CD4-positive, alpha-beta T cell (primary cell): Measurements from ENCODE around the gene THBD. TPM values are rescaled to one million over a fixed set of nuclear protein-coding genes. Genes with fewer than 3 reads are reported as not detected.

Source experiments
- ATAC-seq: fragments of 200-7000 bp; cut with Tn5 transposase; one replicate; pipeline ENCODE4 v1.10.0; 2022; ENCODE audit warnings: mild to moderate bottlenecking; ENCODE audit not compliant: poor library complexity
- CTCF ChIA-PET: fragments of 350-600 bp; sonication (Branson Sonifier 250); formaldehyde crosslinking; loops from one replicate; lab custom pipeline; 2021; ENCODE audit warnings: antibody characterized with exemption, inconsistent platforms; lab: Charles Lee
- POLR2A ChIA-PET: fragments of 350-600 bp; sonication (Branson Sonifier 250); formaldehyde crosslinking; loops from one replicate; lab custom pipeline; 2021; ENCODE audit warnings: antibody characterized with exemption, inconsistent platforms; lab: Charles Lee
- DNase-seq, 14 experiments: peaks; one replicate each; pipeline ENCODE4 v3.0.0-alpha.2; 2013 to 2020; ENCODE audit warnings: mixed read lengths in 2 of 14
- H3K27ac ChIP-seq, 2 donors: one replicate each; pipeline versions ENCODE4 v1.5.1 to v1.7.0; 2013; ENCODE audit warnings: low read length in 2 of 2, low read depth in 1 of 2, mild to moderate bottlenecking in 1 of 2
- H3K27me3 ChIP-seq, 2 experiments: 1 replicate in 1 of 2; 2 replicates in 1 of 2; pipeline versions ENCODE4 v1.6.1 to v1.7.0; 2013; ENCODE audit warnings: low read length in 2 of 2, control low read depth in 1 of 2, mild to moderate bottlenecking in 1 of 2, moderate library complexity in 1 of 2; ENCODE audit not compliant: insufficient read depth in 2 of 2, control insufficient read depth in 1 of 2
- H3K36me3 ChIP-seq: one replicate; pipeline ENCODE4 v1.6.1; 2013; ENCODE audit warnings: low read length, control low read depth; ENCODE audit not compliant: insufficient read depth
- H3K4me1 ChIP-seq: one replicate; pipeline ENCODE4 v1.6.1; 2013; ENCODE audit warnings: low read length, control low read depth; ENCODE audit not compliant: insufficient read depth
- H3K4me3 ChIP-seq: one replicate; pipeline ENCODE4 v1.5.1; 2013; ENCODE audit warnings: mild to moderate bottlenecking, low read length, moderate library complexity
- H3K9me3 ChIP-seq, 2 experiments: 1 replicate in 1 of 2; 2 replicates in 1 of 2; pipeline versions ENCODE4 v1.6.1 to v1.7.0; 2013; ENCODE audit warnings: low read length in 2 of 2, mild to moderate bottlenecking in 2 of 2, control low read depth in 1 of 2, moderate library complexity in 1 of 2; ENCODE audit not compliant: control insufficient read depth in 1 of 2, insufficient read depth in 1 of 2
- H3K27ac Mint-ChIP-seq: one replicate; pipeline ENCODE4 v1.8.0; 2020; ENCODE audit warnings: mixed read lengths
- H3K27me3 Mint-ChIP-seq: one replicate; pipeline ENCODE4 v1.8.0; 2021; ENCODE audit warnings: mixed read lengths
- H3K36me3 Mint-ChIP-seq: one replicate; pipeline ENCODE4 v1.8.0; 2021; ENCODE audit warnings: low read depth, mixed read lengths
- H3K4me1 Mint-ChIP-seq: one replicate; pipeline ENCODE4 v1.8.0; 2021; ENCODE audit warnings: low read depth, mixed read lengths
- H3K4me3 Mint-ChIP-seq: one replicate; pipeline ENCODE4 v1.8.0; 2020; ENCODE audit warnings: mild to moderate bottlenecking, mixed read lengths
- H3K9me3 Mint-ChIP-seq: one replicate; pipeline ENCODE4 v1.8.0; 2020; ENCODE audit warnings: mixed read lengths
- intact Hi-C, 2 experiments: fragments of 100-400 bp; cut with DNase I in 1 of 2; cut with micrococcal nuclease in 1 of 2; formaldehyde crosslinking; loops; one replicate each; pipeline versions ENCODE4 v1.15.1 to v1.9.0; 2023 to 2025; cut with DNase I, micrococcal nuclease
- total RNA-seq, 174 experiments: library from RNA in 2 of 174; stranded (reverse) in 2 of 174; gene quantifications; one replicate each; pipeline ENCODE4 v1.2.3 and lab custom pipeline; 2021 to 2026
- TF ChIP-seq, protein P1 (sequence below): fragments of 200-600 bp; IDR thresholded peaks from one replicate; pipeline ENCODE4 v1.8.0; 2022; ENCODE audit warnings: antibody characterized with exemption, mild to moderate bottlenecking

The THBD gene
- total RNA-seq, 2 experiments from 2014 or later = 2.2 to 2.4 TPM

DNA sequence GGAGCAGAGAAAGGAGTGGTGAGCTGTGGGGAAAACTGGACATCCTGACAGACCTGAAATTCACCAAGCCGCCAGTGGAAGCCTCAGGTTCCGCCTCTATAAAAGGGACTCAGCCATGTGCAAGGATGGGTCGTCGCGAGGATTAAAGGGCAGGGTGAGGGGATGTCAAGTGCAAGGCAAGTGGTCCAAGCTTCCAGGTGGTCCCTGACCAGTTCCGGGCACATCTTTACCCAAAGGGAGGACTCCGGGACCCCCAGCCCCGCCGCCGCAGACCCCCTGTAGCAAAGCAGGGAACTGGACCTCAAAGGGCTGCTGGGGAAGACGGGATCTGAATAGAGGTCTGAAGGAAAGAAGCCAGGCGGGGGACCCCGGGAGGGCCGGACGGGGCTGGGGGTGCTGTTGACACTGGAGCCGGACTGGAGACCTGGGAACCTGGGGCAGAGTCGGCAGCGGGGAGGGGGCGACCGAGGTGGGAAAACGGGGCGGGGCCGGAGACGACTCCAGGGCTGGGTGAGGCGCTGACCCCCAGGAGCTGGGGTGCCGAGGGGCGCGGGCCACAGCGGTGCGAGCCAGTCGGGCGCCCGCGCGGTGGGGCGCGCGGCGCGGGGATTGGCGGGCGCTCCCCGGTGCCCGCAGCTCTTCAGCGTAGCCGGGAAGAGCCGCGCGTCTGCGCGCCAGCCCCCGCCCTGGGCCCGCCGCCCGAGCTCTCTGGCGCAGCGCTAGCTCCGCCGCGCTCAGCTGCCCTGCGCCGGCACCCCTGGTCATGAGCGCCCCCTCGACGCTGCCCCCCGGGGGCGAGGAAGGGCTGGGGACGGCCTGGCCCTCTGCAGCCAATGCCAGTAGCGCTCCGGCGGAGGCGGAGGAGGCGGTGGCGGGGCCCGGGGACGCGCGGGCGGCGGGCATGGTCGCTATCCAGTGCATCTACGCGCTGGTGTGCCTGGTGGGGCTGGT lies 14.5 kb downstream of the THBD start, which contains the start of gene SSTR4:
Gene SSTR4 (plus strand): TSS at position 592 of the 951 bp plus-strand sequence. CDS start 172 bp downstream, at position 764.
- DNase-seq = no peak
- CTCF ChIA-PET = no interaction called here
- H3K36me3 Mint-ChIP-seq = no peaks in the 10 kb centered on the region

DNA sequence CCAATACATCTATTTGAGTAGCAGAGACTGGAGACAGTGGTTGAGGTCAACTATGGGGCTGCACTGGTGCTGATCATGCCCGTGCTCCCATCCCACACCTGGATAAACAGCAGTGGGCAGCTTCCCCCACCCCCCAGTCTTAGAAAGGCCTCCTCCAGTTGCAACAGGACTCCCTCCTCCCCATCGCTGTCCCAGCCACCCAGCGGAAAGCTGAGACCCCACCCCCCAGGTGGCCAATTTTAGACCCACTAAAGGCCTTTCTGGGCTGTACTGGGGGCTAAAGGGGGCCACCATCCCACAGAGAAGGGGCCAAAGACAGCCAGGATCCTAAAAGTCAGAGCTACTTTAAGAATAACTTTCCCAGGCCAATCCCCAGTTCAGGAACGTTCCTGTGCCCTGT lies 15.6 kb downstream of the THBD start:
- TF ChIP-seq, protein P1, sequence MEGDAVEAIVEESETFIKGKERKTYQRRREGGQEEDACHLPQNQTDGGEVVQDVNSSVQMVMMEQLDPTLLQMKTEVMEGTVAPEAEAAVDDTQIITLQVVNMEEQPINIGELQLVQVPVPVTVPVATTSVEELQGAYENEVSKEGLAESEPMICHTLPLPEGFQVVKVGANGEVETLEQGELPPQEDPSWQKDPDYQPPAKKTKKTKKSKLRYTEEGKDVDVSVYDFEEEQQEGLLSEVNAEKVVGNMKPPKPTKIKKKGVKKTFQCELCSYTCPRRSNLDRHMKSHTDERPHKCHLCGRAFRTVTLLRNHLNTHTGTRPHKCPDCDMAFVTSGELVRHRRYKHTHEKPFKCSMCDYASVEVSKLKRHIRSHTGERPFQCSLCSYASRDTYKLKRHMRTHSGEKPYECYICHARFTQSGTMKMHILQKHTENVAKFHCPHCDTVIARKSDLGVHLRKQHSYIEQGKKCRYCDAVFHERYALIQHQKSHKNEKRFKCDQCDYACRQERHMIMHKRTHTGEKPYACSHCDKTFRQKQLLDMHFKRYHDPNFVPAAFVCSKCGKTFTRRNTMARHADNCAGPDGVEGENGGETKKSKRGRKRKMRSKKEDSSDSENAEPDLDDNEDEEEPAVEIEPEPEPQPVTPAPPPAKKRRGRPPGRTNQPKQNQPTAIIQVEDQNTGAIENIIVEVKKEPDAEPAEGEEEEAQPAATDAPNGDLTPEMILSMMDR = no peak
- CTCF ChIA-PET = no interaction called here
- intact Hi-C loops = no loop called here
- H3K4me1 ChIP-seq = no peaks in the 10 kb centered on the region
- Mint-ChIP-seq H3K4me3 (no peak overlapping the region), H3K27ac (no peak overlapping the region), H3K9me3 (no peaks in the 10 kb centered on the region), H3K36me3 (no peaks in the 10 kb centered on the region), H3K4me1 (no peaks in the 10 kb centered on the region), H3K27me3 (peaks cover 54% of the 10 kb centered on the region)
- H3K27ac ChIP-seq = no peak overlapping the region
- no peak overlapping the region for H3K4me3 ChIP-seq
- peaks cover 0 to 3% of the 10 kb centered on the region in 2 experiments for H3K27me3 ChIP-seq
- ATAC-seq = no peak
- no peak for DNase-seq
- H3K9me3 ChIP-seq = peaks cover 0 to 11% of the 10 kb centered on the region in 2 experiments
- POLR2A ChIA-PET = no interaction called here
- H3K36me3 ChIP-seq = no peaks in the 10 kb centered on the region

More for the DNA sequence above, 14.5 kb downstream of the THBD start, which contains the start of gene SSTR4:
- POLR2A ChIA-PET = no interaction called here
- no peaks in the 10 kb centered on the region for H3K36me3 ChIP-seq
- Mint-ChIP-seq H3K27ac (no peak within 1 kb of the TSS), H3K4me1 (no peaks in the 10 kb centered on the region), H3K9me3 (no peaks in the 10 kb centered on the region), H3K27me3 (peaks cover 64% of the 10 kb centered on the region), H3K4me3 (no peak within 1 kb of the TSS)
- TF ChIP-seq, protein P1 = no peak
- H3K27ac ChIP-seq = no peak within 1 kb of the TSS
- no peak within 1 kb of the TSS for H3K4me3 ChIP-seq
- intact Hi-C loops = no loop called here
- H3K9me3 ChIP-seq = peaks cover 0 to 11% of the 10 kb centered on the region in 2 experiments
- ATAC-seq = no peak
- no peaks in the 10 kb centered on the region for H3K4me1 ChIP-seq
- H3K27me3 ChIP-seq = peaks cover under 1 to 3% of the 10 kb centered on the region in 2 experiments

DNA sequence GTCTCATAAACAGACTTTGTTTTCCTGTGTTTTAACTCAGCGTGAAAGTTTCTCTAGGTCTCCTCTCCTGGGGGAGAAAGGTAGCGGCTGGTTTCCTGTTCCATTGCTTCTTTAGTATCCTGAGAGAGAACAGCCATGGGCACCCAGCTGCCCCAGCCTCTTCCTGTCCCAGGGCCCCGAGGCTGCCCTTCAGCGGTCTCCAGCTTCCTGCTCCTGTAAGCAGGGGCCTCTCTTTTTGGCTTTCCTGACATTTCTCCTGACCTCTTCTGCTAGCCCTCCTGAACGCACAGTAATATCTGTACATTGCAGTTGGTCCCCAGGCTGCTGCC lies 16.8 kb downstream of the THBD start:
- Mint-ChIP-seq H3K36me3 (no peaks in the 10 kb centered on the region), H3K4me3 (no peak overlapping the region), H3K27me3 (peaks cover 48% of the 10 kb centered on the region), H3K4me1 (no peaks in the 10 kb centered on the region), H3K27ac (no peak overlapping the region), H3K9me3 (no peaks in the 10 kb centered on the region)
- POLR2A ChIA-PET = no interaction called here
- DNase-seq (no peak), ATAC-seq (no peak)
- Histone ChIP-seq H3K27ac (no peak overlapping the region), H3K4me1 (no peaks in the 10 kb centered on the region), H3K36me3 (no peaks in the 10 kb centered on the region), H3K9me3 (peaks cover 0 to 11% of the 10 kb centered on the region in 2 experiments), H3K4me3 (no peak overlapping the region), H3K27me3 (peaks cover 0 to 3% of the 10 kb centered on the region in 2 experiments)
- CTCF ChIA-PET = no interaction called here
- TF ChIP-seq, protein P1 = no peak
- intact Hi-C loops = no loop called here
